HCT116 (cell line): ENCODE measurements around the gene RGS19. TPM values are rescaled to one million over a fixed set of nuclear protein-coding genes. Genes with fewer than 3 reads are reported as not detected.

Experiments used
- ATAC-seq: fragments of 200-7000 bp; cut with Tn5 transposase; 2 replicates; pipeline ENCODE4 v1.9.1; 2020; ENCODE audit warnings: mild to moderate bottlenecking, moderate library complexity
- BruUV-seq: library from RNA; stranded (reverse); fragments of 400-500 nt; replicated peaks from 2 replicates; lab custom pipeline; 2021; lab: Mats Ljungman, UMichigan
- CTCF ChIA-PET: fragments of 300-600 bp; sonication (Branson Sonifier 250); formaldehyde crosslinking; loops from one replicate; lab custom pipeline; 2021; ENCODE audit warnings: antibody characterized with exemption; lab: Charles Lee
- POLR2A ChIA-PET: fragments of 300-600, 350-600 bp; sonication (Branson Sonifier 250); formaldehyde crosslinking; loops from one replicate; lab custom pipeline; 2021; ENCODE audit warnings: antibody characterized with exemption; lab: Charles Lee
- RAD21 ChIA-PET, 2 experiments: fragments of 300-600 bp; sonication (Branson Sonifier 250); formaldehyde crosslinking; loops; one replicate each; lab custom pipeline; 2023; ENCODE audit warnings: low total read pairs in 2 of 2; ENCODE audit not compliant: uncharacterized antibody in 2 of 2, unreplicated experiment in 2 of 2, low non-redundant PET in 1 of 2; lab: Charles Lee
- DNase-seq: peaks from one replicate; pipeline ENCODE4 v3.0.0-alpha.2; 2010; ENCODE audit warnings: low read depth, low spot score
- H2AFZ ChIP-seq: fragments of 200-600 bp; shearing (Covaris generic), sonication (generic); 2 replicates; pipeline ENCODE4 v1.6.1; 2017; ENCODE audit warnings: low read depth, mixed run types, mixed read lengths, antibody characterized with exemption, low read length; ENCODE audit not compliant: poor library complexity, severe bottlenecking
- H3K27ac ChIP-seq: 2 replicates; pipeline ENCODE4 v1.5.1; 2012; ENCODE audit warnings: low read depth, low read length
- H3K27me3 ChIP-seq: fragments of 200-600 bp; sonication (generic); 2 replicates; pipeline ENCODE4 v1.6.1; 2016; ENCODE audit warnings: mixed run types, low read length, mixed read lengths; ENCODE audit not compliant: insufficient read depth
- H3K36me3 ChIP-seq, 2 experiments: fragments of 200-500 bp in 1 of 2; fragments of 200-600 bp in 1 of 2; sonication (Bioruptor generic) in 1 of 2; sonication (generic) in 1 of 2; 2 replicates each; pipeline versions ENCODE4 v1.5.1 to v1.6.1; 2014 to 2016; ENCODE audit warnings: low read length in 2 of 2, inconsistent platforms in 1 of 2, mixed read lengths in 1 of 2, mixed run types in 1 of 2; ENCODE audit not compliant: insufficient read depth in 2 of 2, control insufficient read depth in 1 of 2
- H3K4me1 ChIP-seq, 2 experiments: fragments of 200-600 bp in 1 of 2; sonication (generic) in 1 of 2; 2 replicates each; pipeline versions ENCODE4 v1.5.1 to v1.6.1; 2012 to 2017; ENCODE audit warnings: low read length in 2 of 2, inconsistent platforms in 1 of 2, mild to moderate bottlenecking in 1 of 2, mixed read lengths in 1 of 2, mixed run types in 1 of 2, moderate library complexity in 1 of 2; ENCODE audit not compliant: insufficient read depth in 2 of 2, control insufficient read depth in 1 of 2
- H3K4me2 ChIP-seq: fragments of 200-600 bp; sonication (generic); 2 replicates; pipeline ENCODE4 v1.6.1; 2017; ENCODE audit warnings: mixed run types, low read length, mixed read lengths
- H3K4me3 ChIP-seq, 2 experiments: fragments of 200-600 bp in 1 of 2; sonication (generic) in 1 of 2; replicated peaks in 1 of 2; 2 replicates each; pipeline ENCODE4 v1.5.1; 2011 to 2016; ENCODE audit warnings: low read length in 2 of 2, control low read depth in 1 of 2, low read depth in 1 of 2, mild to moderate bottlenecking in 1 of 2, mixed read lengths in 1 of 2, mixed run types in 1 of 2
- H3K79me2 ChIP-seq: fragments of 200-600 bp; sonication (generic); 2 replicates; pipeline ENCODE4 v1.6.1; 2017; ENCODE audit warnings: mild to moderate bottlenecking, mixed run types, low read length, moderate library complexity, mixed read lengths; ENCODE audit not compliant: insufficient read depth
- H3K9ac ChIP-seq: fragments of 200-600 bp; sonication (generic); 2 replicates; pipeline ENCODE4 v1.6.1; 2016; ENCODE audit warnings: low read length, mixed read lengths
- H3K9me2 ChIP-seq: fragments of 200-600 bp; sonication (generic), shearing (Covaris generic); 2 replicates; pipeline ENCODE4 v1.6.1; 2017; ENCODE audit warnings: mixed run types, mild to moderate bottlenecking, moderate library complexity; ENCODE audit not compliant: insufficient read depth
- H3K9me3 ChIP-seq, 2 experiments: fragments of 200-500 bp in 1 of 2; fragments of 200-600 bp in 1 of 2; sonication (Bioruptor generic) in 1 of 2; sonication (generic) in 1 of 2; 2 replicates each; pipeline ENCODE4 v1.6.1; 2014 to 2017; ENCODE audit warnings: low read length in 2 of 2, mixed read lengths in 2 of 2, inconsistent platforms in 1 of 2, low read depth in 1 of 2, mild to moderate bottlenecking in 1 of 2, mixed run types in 1 of 2, moderate library complexity in 1 of 2; ENCODE audit not compliant: control insufficient read depth in 1 of 2, insufficient read depth in 1 of 2
- H4K20me1 ChIP-seq: fragments of 200-600 bp; sonication (generic), shearing (Covaris generic); 2 replicates; pipeline ENCODE4 v1.6.1; 2017; ENCODE audit warnings: mixed run types, mild to moderate bottlenecking, moderate library complexity; ENCODE audit not compliant: insufficient read depth
- CBX3 ChIP-seq: IDR thresholded peaks from 2 replicates; pipeline ENCODE4 v1.6.1; 2012; ENCODE audit warnings: low read depth
- EZH2phosphoT487 ChIP-seq: fragments of 200-600 bp; IDR thresholded peaks from 2 replicates; pipeline ENCODE4 v1.6.1; 2018; ENCODE audit warnings: antibody characterized with exemption, borderline replicate concordance
- JUND ChIP-seq: IDR thresholded peaks from 2 replicates; pipeline ENCODE4 v1.6.1; 2012
- POLR2A ChIP-seq: IDR thresholded peaks from 2 replicates; pipeline ENCODE4 v1.7.0; 2011; ENCODE audit warnings: borderline replicate concordance; ENCODE audit not compliant: insufficient read depth, insufficient read length; ENCODE audit errors: extremely low read depth
- RAD21 ChIP-seq: IDR thresholded peaks from 2 replicates; pipeline ENCODE4 v1.6.1; 2012; ENCODE audit warnings: low read depth, mild to moderate bottlenecking
- SRF ChIP-seq: IDR thresholded peaks from 2 replicates; pipeline ENCODE4 v1.6.1; 2012; ENCODE audit warnings: low read depth
- TCF7L2 ChIP-seq: IDR thresholded peaks from 2 replicates; pipeline ENCODE4 v1.7.0; 2011; ENCODE audit warnings: borderline replicate concordance, inconsistent platforms; ENCODE audit not compliant: insufficient read depth, insufficient read length; ENCODE audit errors: extremely low read depth
- intact Hi-C: fragments of 100-400 bp; cut with micrococcal nuclease; formaldehyde crosslinking; loops from 2 replicates; pipeline ENCODE4 v1.10.0; 2022
- total RNA-seq: library from RNA; stranded (reverse); gene quantifications from one replicate; pipeline ENCODE4 v1.2.1, GENCODE V29; 2021; ENCODE audit not compliant: unreplicated experiment
- TF ChIP-seq, protein P1 (sequence below): IDR thresholded peaks from 2 replicates; pipeline ENCODE4 v1.6.1; 2012; ENCODE audit warnings: low read depth
- TF ChIP-seq, protein P2 (sequence below): IDR thresholded peaks from 2 replicates; pipeline ENCODE4 v1.6.1; 2011; ENCODE audit warnings: mild to moderate bottlenecking, low read length, moderate library complexity; ENCODE audit not compliant: insufficient replicate concordance; ENCODE audit errors: extremely low read depth
- TF ChIP-seq, protein P3 (sequence below), 3 experiments: fragments of 200-600 bp in 1 of 3; sonication (generic) in 1 of 3; IDR thresholded peaks in 2 of 3; conservative IDR thresholded peaks in 1 of 3; 2 replicates each; pipeline ENCODE4 v1.5.1; 2012 to 2017; ENCODE audit warnings: low read depth in 2 of 3, low read length in 2 of 3, antibody characterized with exemption in 1 of 3, borderline replicate concordance in 1 of 3, control low read depth in 1 of 3, mild to moderate bottlenecking in 1 of 3, mixed read lengths in 1 of 3, mixed run types in 1 of 3, moderate library complexity in 1 of 3; ENCODE audit not compliant: insufficient read depth in 1 of 3
- TF ChIP-seq, protein P4 (sequence below): IDR thresholded peaks from 2 replicates; pipeline ENCODE4 v1.6.1; 2012

Gene RGS19
- total RNA-seq, 1 experiment from 2014 or later: 21.4 TPM

DNA sequence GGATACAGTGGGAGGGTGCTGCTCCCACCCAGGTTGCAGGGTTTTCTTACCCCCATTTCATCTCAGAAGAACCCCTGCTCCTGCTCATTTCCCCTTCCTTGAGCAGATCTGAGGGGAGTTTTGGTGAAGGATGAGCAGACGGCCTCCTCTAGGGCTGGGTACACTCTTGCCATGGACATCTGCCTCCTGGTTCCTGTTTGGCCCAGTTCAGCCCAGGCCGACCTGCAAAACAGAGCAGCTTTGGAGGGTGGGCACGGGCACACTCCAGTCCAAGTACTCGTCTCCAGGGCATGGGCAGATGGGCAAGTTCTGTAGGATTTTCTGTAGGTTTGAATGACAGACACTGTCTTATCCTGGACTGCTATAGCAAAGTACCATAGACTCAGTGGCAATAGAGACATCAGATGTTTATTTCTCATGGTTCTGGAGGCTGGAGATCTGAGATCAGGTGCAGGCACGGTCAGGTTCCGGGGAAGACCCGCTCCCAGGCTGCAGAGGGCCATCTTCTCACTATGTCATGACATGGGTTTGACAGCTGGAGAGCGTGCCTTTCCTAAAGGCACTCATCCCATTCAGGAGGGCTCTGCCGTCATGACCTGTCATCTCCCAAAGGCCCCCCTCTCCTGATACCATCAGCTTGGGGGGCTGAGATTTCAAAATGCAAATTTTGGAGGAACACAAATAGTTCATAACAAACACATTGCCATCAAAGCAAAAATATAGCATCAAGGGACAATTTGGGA, 21.8 kb upstream of the RGS19 start:
- Histone ChIP-seq H3K4me2 (peak overlapping the region; percentile 93), H3K79me2 (no peaks in the 10 kb centered on the region), H2AFZ (peak overlapping the region; percentile 85), H3K9me2 (no peaks in the 10 kb centered on the region), H3K9ac (no peak overlapping the region), H3K9me3 (no peaks in the 10 kb centered on the region), H3K4me1 (peaks cover 4 to 13% of the 10 kb centered on the region in 2 experiments; a peak in 2 of 4 replicates), H3K36me3 (no peaks in the 10 kb centered on the region), H3K4me3 (0 out of 4 replicates have a peak overlapping the region, but pooled peaks of 1 of the 2 experiments have one; percentile 68), H4K20me1 (no peaks in the 10 kb centered on the region), H3K27me3 (no peaks in the 10 kb centered on the region), H3K27ac (no peak overlapping the region)
- ChIA-PET CTCF (interaction anchor here (1.5 to 1.6 kb wide), 3 partner anchors 15 to 38 kb away, joined by 5 to 8 read pairs (median 5); partner anchors contain the start of gene TCEA2), RAD21 (no interaction called here), POLR2A (no interaction called here)
- no peak for ATAC-seq
- TF ChIP-seq POLR2A (no peak), EZH2phosphoT487 (no peak), SRF (no peak), CBX3 (no peak), JUND (no peak), RAD21 (no peak), TCF7L2 (no peak)
- TF ChIP-seq, protein P1, sequence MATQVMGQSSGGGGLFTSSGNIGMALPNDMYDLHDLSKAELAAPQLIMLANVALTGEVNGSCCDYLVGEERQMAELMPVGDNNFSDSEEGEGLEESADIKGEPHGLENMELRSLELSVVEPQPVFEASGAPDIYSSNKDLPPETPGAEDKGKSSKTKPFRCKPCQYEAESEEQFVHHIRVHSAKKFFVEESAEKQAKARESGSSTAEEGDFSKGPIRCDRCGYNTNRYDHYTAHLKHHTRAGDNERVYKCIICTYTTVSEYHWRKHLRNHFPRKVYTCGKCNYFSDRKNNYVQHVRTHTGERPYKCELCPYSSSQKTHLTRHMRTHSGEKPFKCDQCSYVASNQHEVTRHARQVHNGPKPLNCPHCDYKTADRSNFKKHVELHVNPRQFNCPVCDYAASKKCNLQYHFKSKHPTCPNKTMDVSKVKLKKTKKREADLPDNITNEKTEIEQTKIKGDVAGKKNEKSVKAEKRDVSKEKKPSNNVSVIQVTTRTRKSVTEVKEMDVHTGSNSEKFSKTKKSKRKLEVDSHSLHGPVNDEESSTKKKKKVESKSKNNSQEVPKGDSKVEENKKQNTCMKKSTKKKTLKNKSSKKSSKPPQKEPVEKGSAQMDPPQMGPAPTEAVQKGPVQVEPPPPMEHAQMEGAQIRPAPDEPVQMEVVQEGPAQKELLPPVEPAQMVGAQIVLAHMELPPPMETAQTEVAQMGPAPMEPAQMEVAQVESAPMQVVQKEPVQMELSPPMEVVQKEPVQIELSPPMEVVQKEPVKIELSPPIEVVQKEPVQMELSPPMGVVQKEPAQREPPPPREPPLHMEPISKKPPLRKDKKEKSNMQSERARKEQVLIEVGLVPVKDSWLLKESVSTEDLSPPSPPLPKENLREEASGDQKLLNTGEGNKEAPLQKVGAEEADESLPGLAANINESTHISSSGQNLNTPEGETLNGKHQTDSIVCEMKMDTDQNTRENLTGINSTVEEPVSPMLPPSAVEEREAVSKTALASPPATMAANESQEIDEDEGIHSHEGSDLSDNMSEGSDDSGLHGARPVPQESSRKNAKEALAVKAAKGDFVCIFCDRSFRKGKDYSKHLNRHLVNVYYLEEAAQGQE: no peak
- TF ChIP-seq, protein P2, sequence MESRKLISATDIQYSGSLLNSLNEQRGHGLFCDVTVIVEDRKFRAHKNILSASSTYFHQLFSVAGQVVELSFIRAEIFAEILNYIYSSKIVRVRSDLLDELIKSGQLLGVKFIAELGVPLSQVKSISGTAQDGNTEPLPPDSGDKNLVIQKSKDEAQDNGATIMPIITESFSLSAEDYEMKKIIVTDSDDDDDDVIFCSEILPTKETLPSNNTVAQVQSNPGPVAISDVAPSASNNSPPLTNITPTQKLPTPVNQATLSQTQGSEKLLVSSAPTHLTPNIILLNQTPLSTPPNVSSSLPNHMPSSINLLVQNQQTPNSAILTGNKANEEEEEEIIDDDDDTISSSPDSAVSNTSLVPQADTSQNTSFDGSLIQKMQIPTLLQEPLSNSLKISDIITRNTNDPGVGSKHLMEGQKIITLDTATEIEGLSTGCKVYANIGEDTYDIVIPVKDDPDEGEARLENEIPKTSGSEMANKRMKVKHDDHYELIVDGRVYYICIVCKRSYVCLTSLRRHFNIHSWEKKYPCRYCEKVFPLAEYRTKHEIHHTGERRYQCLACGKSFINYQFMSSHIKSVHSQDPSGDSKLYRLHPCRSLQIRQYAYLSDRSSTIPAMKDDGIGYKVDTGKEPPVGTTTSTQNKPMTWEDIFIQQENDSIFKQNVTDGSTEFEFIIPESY: no peak
- TF ChIP-seq, protein P3, sequence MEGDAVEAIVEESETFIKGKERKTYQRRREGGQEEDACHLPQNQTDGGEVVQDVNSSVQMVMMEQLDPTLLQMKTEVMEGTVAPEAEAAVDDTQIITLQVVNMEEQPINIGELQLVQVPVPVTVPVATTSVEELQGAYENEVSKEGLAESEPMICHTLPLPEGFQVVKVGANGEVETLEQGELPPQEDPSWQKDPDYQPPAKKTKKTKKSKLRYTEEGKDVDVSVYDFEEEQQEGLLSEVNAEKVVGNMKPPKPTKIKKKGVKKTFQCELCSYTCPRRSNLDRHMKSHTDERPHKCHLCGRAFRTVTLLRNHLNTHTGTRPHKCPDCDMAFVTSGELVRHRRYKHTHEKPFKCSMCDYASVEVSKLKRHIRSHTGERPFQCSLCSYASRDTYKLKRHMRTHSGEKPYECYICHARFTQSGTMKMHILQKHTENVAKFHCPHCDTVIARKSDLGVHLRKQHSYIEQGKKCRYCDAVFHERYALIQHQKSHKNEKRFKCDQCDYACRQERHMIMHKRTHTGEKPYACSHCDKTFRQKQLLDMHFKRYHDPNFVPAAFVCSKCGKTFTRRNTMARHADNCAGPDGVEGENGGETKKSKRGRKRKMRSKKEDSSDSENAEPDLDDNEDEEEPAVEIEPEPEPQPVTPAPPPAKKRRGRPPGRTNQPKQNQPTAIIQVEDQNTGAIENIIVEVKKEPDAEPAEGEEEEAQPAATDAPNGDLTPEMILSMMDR (IDR thresholded peaks at IDR 0.05 in 2 of 3, conservative IDR thresholded peaks at IDR 0.05 in 1 of 3; ENCODE audit: borderline replicate concordance in 1 of 3, insufficient read depth in 1 of 3, low read depth in 2 of 3, low read length in 2 of 3): no peak
- TF ChIP-seq, protein P4, sequence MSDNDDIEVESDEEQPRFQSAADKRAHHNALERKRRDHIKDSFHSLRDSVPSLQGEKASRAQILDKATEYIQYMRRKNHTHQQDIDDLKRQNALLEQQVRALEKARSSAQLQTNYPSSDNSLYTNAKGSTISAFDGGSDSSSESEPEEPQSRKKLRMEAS: no peak
- no TSS peak for BruUV-seq
- DNase-seq: no peak
- intact Hi-C loops: no loop called here
